K562 (cell line): ENCODE data around the gene PDE8B. TPM values are rescaled to one million over a fixed set of nuclear protein-coding genes. Genes with fewer than 3 reads are reported as not detected.

Experiments
- ATAC-seq: fragments of 200-7000 bp; cut with Tn5 transposase; 3 replicates; pipeline ENCODE4 v1.9.1; 2020; ENCODE audit warnings: moderate library complexity
- BruUV-seq: library from RNA; stranded (reverse); fragments of 400-500 nt; replicated peaks from 2 replicates; lab custom pipeline; 2021; lab: Mats Ljungman, UMichigan
- CTCF ChIA-PET: fragments of 300-600 bp; formaldehyde crosslinking; extraction: SDS; loops from one replicate; lab custom pipeline; 2021; ENCODE audit warnings: low intra/inter-chr PET ratio; lab: Yijun Ruan, JAX
- POLR2A ChIA-PET: fragments of 300-600, 350-650 bp; sonication (Branson Sonifier 250); formaldehyde crosslinking; extraction: SDS; loops from one replicate; lab custom pipeline; 2021; ENCODE audit warnings: antibody characterized with exemption, inconsistent platforms; lab: Yijun Ruan, JAX
- DNase-seq, 4 experiments: peaks; one replicate each; pipeline versions ENCODE4 v3.0.0 to v3.0.0-alpha.2; 2011 to 2018; ENCODE audit warnings: low spot score in 3 of 4, mixed read lengths in 3 of 4; ENCODE audit errors: extremely low read depth in 1 of 4
- FAIRE-seq: peaks from 2 replicates; lab custom pipeline; 2011; peaks lifted over from hg19 to GRCh38; lab: Jason Lieb, UNC
- H2AFZ ChIP-seq: 2 replicates; pipeline ENCODE4 v1.6.0; 2011; ENCODE audit warnings: low read depth, low read length, control low read depth, inconsistent platforms
- H3K27ac ChIP-seq: fragments of 200-600 bp; 3 replicates; pipeline ENCODE4 v1.8.0; 2011; ENCODE audit warnings: low read depth, mild to moderate bottlenecking, control low read depth, inconsistent platforms, low read length, moderate library complexity, mixed read lengths; ENCODE audit errors: extremely low read depth
- H3K27me3 ChIP-seq, 2 experiments: fragments of 300-600 bp in 1 of 2; 2 replicates in 1 of 2; 3 replicates in 1 of 2; pipeline versions ENCODE4 v1.6.0 to v1.8.0; 2011; ENCODE audit warnings: inconsistent platforms in 2 of 2, low read length in 2 of 2, mild to moderate bottlenecking in 1 of 2, mixed read lengths in 1 of 2, moderate library complexity in 1 of 2; ENCODE audit not compliant: control insufficient read depth in 2 of 2, insufficient read depth in 2 of 2
- H3K36me3 ChIP-seq: fragments of 300-600 bp; 3 replicates; pipeline ENCODE4 v1.8.0; 2011; ENCODE audit warnings: mild to moderate bottlenecking, low read length, inconsistent platforms; ENCODE audit not compliant: control insufficient read depth, insufficient read depth
- H3K4me1 ChIP-seq, 2 experiments: fragments of 200-600 bp in 1 of 2; replicated peaks in 1 of 2; 2 replicates in 1 of 2; 3 replicates in 1 of 2; pipeline versions ENCODE4 v1.5.1 to v1.8.0; 2011; ENCODE audit warnings: inconsistent platforms in 2 of 2, low read length in 2 of 2, mild to moderate bottlenecking in 1 of 2, mixed read lengths in 1 of 2, moderate library complexity in 1 of 2; ENCODE audit not compliant: control insufficient read depth in 2 of 2, insufficient read depth in 2 of 2
- H3K4me2 ChIP-seq: 2 replicates; pipeline ENCODE4 v1.6.1; 2011; ENCODE audit warnings: low read length, control low read depth, inconsistent platforms, mixed read lengths; ENCODE audit not compliant: insufficient read depth
- H3K4me3 ChIP-seq: fragments of 200-600 bp; sonication (generic), shearing (Covaris generic); 2 replicates; pipeline ENCODE4 v1.5.1; 2016; ENCODE audit warnings: control low read depth, inconsistent platforms
- H3K79me2 ChIP-seq: fragments of 200-600 bp; 3 replicates; pipeline ENCODE4 v1.8.0; 2011; ENCODE audit warnings: low read length, inconsistent platforms; ENCODE audit not compliant: control insufficient read depth, insufficient read depth
- H3K9ac ChIP-seq, 2 experiments: 2 replicates each; pipeline versions ENCODE4 v1.6.0 to v1.6.1; 2011; ENCODE audit warnings: low read depth in 2 of 2, low read length in 2 of 2, control low read depth in 1 of 2, inconsistent platforms in 1 of 2, mild to moderate bottlenecking in 1 of 2, mixed read lengths in 1 of 2; ENCODE audit not compliant: insufficient read depth in 1 of 2
- H3K9me1 ChIP-seq: one replicate; pipeline ENCODE4 v1.6.0; 2011; ENCODE audit warnings: inconsistent platforms, mild to moderate bottlenecking, low read length, moderate library complexity; ENCODE audit not compliant: control insufficient read depth, insufficient read depth
- H3K9me3 ChIP-seq: replicated peaks from 2 replicates; pipeline ENCODE4 v1.5.1; 2011; ENCODE audit warnings: low read depth, low read length, inconsistent platforms; ENCODE audit not compliant: control insufficient read depth, insufficient read depth
- H4K20me1 ChIP-seq: replicated peaks from 2 replicates; pipeline ENCODE4 v1.6.1; 2011; ENCODE audit warnings: low read length, inconsistent platforms, mixed read lengths; ENCODE audit not compliant: control insufficient read depth, insufficient read depth
- ATF7 ChIP-seq: fragments of 450-650 bp; IDR thresholded peaks from 2 replicates; pipeline ENCODE4 v1.7.1; 2014; ENCODE audit warnings: mild to moderate bottlenecking, moderate library complexity
- CBFB ChIP-seq: sonication (generic); formaldehyde crosslinking; IDR thresholded peaks from 2 replicates; pipeline ENCODE4 v1.4.0; 2020; ENCODE audit warnings: mild to moderate bottlenecking, missing genetic modification reagents
- CTBP1 ChIP-seq: fragments of 450-650 bp; IDR thresholded peaks from 2 replicates; pipeline ENCODE4 v1.6.1; 2016; ENCODE audit warnings: borderline replicate concordance
- DLX4 ChIP-seq: fragments of 250-450 bp; sonication (Bioruptor Pico); IDR thresholded peaks from 2 replicates; pipeline ENCODE4 v1.6.1; 2021; ENCODE audit warnings: mild to moderate bottlenecking
- E2F1 ChIP-seq: sonication (generic); formaldehyde crosslinking; IDR thresholded peaks from 2 replicates; pipeline ENCODE4 v1.8.1; 2023; ENCODE audit warnings: mild to moderate bottlenecking, missing genetic modification reagents, moderate library complexity
- FOXK2 ChIP-seq, 2 experiments: fragments of 450-650 bp; IDR thresholded peaks in 1 of 2; conservative IDR thresholded peaks in 1 of 2; 2 replicates each; pipeline ENCODE4 v1.6.1; 2016; ENCODE audit warnings: low read depth in 2 of 2, mild to moderate bottlenecking in 1 of 2
- GABPB2 ChIP-seq: fragments of 250-450 bp; sonication (Bioruptor Pico); conservative IDR thresholded peaks from 2 replicates; pipeline ENCODE4 v1.5.1; 2021; ENCODE audit warnings: mild to moderate bottlenecking
- KLF10 ChIP-seq: fragments of 250-450 bp; sonication (Bioruptor Pico); IDR thresholded peaks from 2 replicates; pipeline ENCODE4 v1.6.1; 2021; ENCODE audit warnings: matching md5 sums
- MAZ ChIP-seq, 2 experiments: fragments of 450-650 bp in 1 of 2; sonication (generic) in 1 of 2; formaldehyde crosslinking; IDR thresholded peaks in 1 of 2; conservative IDR thresholded peaks in 1 of 2; 2 replicates each; pipeline versions ENCODE4 v1.4.0 to v1.5.0; 2020; ENCODE audit warnings: mild to moderate bottlenecking in 1 of 2, missing genetic modification reagents in 1 of 2
- NFIC ChIP-seq: fragments of 450-650 bp; IDR thresholded peaks from 2 replicates; pipeline ENCODE4 v1.6.1; 2017; ENCODE audit warnings: mild to moderate bottlenecking, inconsistent platforms
- NRF1 ChIP-seq, 2 experiments: fragments of 450-650 bp; IDR thresholded peaks in 1 of 2; conservative IDR thresholded peaks in 1 of 2; 2 replicates each; pipeline ENCODE4 v1.6.1; 2014; ENCODE audit warnings: mild to moderate bottlenecking in 2 of 2
- RAD21 ChIP-seq, 2 experiments: fragments of 250-450 bp in 1 of 2; fragments of 450-650 bp in 1 of 2; sonication (Bioruptor Pico) in 1 of 2; formaldehyde crosslinking in 1 of 2; IDR thresholded peaks in 1 of 2; conservative IDR thresholded peaks in 1 of 2; 2 replicates each; pipeline versions ENCODE4 v1.4.0 to v1.8.0; 2020 to 2022; ENCODE audit warnings: mild to moderate bottlenecking in 2 of 2, moderate library complexity in 1 of 2
- TCF3 ChIP-seq: sonication (generic); formaldehyde crosslinking; IDR thresholded peaks from 2 replicates; pipeline ENCODE4 v1.4.0; 2020; ENCODE audit warnings: mild to moderate bottlenecking, missing genetic modification reagents
- TEAD1 ChIP-seq, 2 experiments: fragments of 450-650 bp in 1 of 2; sonication (generic) in 1 of 2; formaldehyde crosslinking; IDR thresholded peaks; 2 replicates each; pipeline versions ENCODE4 v1.4.0 to v1.8.0; 2020 to 2022; ENCODE audit warnings: mild to moderate bottlenecking in 2 of 2, missing genetic modification reagents in 1 of 2
- ZNF23 ChIP-seq: fragments of 250-450 bp; sonication (Bioruptor Pico); IDR thresholded peaks from 2 replicates; pipeline ENCODE4 v1.4.0; 2020; ENCODE audit warnings: mild to moderate bottlenecking
- ZNF316 ChIP-seq: fragments of 450-650 bp; IDR thresholded peaks from 2 replicates; pipeline ENCODE4 v1.6.1; 2016
- WGBS: fragments of 100-300 bp; shearing (Covaris generic); methylation state at CpG from one replicate; pipeline ENCODE4 v1.1.6; 2016; ENCODE audit warnings: low coverage, mixed read lengths; ENCODE audit not compliant: insufficient coverage; ENCODE audit errors: missing lambda C conversion rate; 5-methylcytosine and 5-hydroxymethylcytosine counted together
- in situ Hi-C: fragments of 300-500 bp; cut with MboI; formaldehyde crosslinking; loops from 4 replicates; pipeline ENCODE4 v1.15.0; 2018; ENCODE audit warnings: inconsistent platforms, mixed read lengths
- intact Hi-C: fragments of 100-400 bp; cut with micrococcal nuclease; formaldehyde crosslinking; loops from 2 replicates; pipeline ENCODE4 v1.14.2; 2022
- polyA plus RNA-seq, 8 experiments: library from polyadenylated mRNA; depleted of rRNA in 4 of 8; stranded (reverse) in 5 of 8; unstranded in 3 of 8; fragments of >200 nt; fragmentation: Nextera tagmentation in 2 of 8; fragmentation: Illumina TruSeq in 1 of 8; extraction: Ambion mirVana in 2 of 8; extraction: Trizol in 1 of 8; gene quantifications; 2 replicates each; pipeline versions ENCODE4 v1.2.1 to v1.2.3, GENCODE V29; 2011 to 2014; ENCODE audit warnings: inconsistent platforms in 1 of 8, missing spikeins in 1 of 8
- total RNA-seq, 7 experiments: library from RNA; depleted of rRNA in 6 of 7; stranded (reverse); fragments of >200 nt in 6 of 7; fragmentation: Illumina TruSeq in 2 of 7; extraction: Trizol in 2 of 7; gene quantifications; 2 replicates each; pipeline versions ENCODE4 v1.2.1 to v1.2.3, GENCODE V29; 2011 to 2021; ENCODE audit warnings: low replicate concordance in 1 of 7
- TF ChIP-seq, protein P1 (sequence below): fragments of 250-450 bp; sonication (Bioruptor Pico); IDR thresholded peaks from 2 replicates; pipeline ENCODE4 v1.8.0; 2022; ENCODE audit warnings: moderate library complexity, mild to moderate bottlenecking, inconsistent platforms

PDE8B gene
- total and polyA plus RNA-seq, 9 of the 15 experiments (the other 6 are each of a cell fraction or from before 2014, with no cell fraction given), result 0.15 to 0.28 TPM; not detected in 7

- TF ChIP-seq, protein P1, sequence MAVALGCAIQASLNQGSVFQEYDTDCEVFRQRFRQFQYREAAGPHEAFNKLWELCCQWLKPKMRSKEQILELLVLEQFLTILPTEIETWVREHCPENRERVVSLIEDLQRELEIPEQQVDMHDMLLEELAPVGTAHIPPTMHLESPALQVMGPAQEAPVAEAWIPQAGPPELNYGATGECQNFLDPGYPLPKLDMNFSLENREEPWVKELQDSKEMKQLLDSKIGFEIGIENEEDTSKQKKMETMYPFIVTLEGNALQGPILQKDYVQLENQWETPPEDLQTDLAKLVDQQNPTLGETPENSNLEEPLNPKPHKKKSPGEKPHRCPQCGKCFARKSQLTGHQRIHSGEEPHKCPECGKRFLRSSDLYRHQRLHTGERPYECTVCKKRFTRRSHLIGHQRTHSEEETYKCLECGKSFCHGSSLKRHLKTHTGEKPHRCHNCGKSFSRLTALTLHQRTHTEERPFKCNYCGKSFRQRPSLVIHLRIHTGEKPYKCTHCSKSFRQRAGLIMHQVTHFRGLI (CRISPR knock-in tag), result no peak
- TF ChIP-seq MAZ (CRISPR knock-in tag; conservative IDR thresholded peaks at IDR 0.05 in 1 of 2, IDR thresholded peaks at IDR 0.05 in 1 of 2), result no peak
Observed at GRCh38 chr5:77427998-77428397, 217.5 kb downstream of the PDE8B start (continued).

GRCh38 chr5:77428526-77428925 lies 218.0 kb downstream of the PDE8B start:
- no TSS peak for BruUV-seq
- no peak for FAIRE-seq
- ATAC-seq, result no peak
- in situ Hi-C loops, result no loop called here
- Histone ChIP-seq H3K27ac (no peak overlapping the region), H3K9me1 (no peaks in the 10 kb centered on the region), H3K27me3 (no peaks in the 10 kb centered on the region), H3K9me3 (no peaks in the 10 kb centered on the region), H3K9ac (no peak overlapping the region), H3K36me3 (peaks cover 16% of the 10 kb centered on the region; the same call in 1 of the 3 replicates), H3K4me2 (no peak overlapping the region), H3K4me1 (no peaks in the 10 kb centered on the region), H2AFZ (no peak overlapping the region), H3K79me2 (no peaks in the 10 kb centered on the region), H3K4me3 (no peak overlapping the region), H4K20me1 (no peaks in the 10 kb centered on the region)
- WGBS, result 96% methylated on average over 5 of the region's 5 CpGs
- DNase-seq, result no peak
- POLR2A ChIA-PET, result no interaction called here
- CTCF ChIA-PET, result no interaction called here
- intact Hi-C loops, result no loop called here
- TF ChIP-seq FOXK2 (conservative IDR thresholded peaks at IDR 0.05 in 1 of 2, IDR thresholded peaks at IDR 0.05 in 1 of 2; ENCODE audit: low read depth in 2 of 2), result no peak
- no peak for TF ChIP-seq GABPB2 (CRISPR knock-in tag)
- TF ChIP-seq CTBP1, result no peak
- no peak for TF ChIP-seq NRF1 (conservative IDR thresholded peaks at IDR 0.05 in 1 of 2, IDR thresholded peaks at IDR 0.05 in 1 of 2)
- no peak for TF ChIP-seq ATF7
- TF ChIP-seq CBFB (CRISPR knock-in tag), result no peak
- TF ChIP-seq E2F1 (CRISPR knock-in tag), result no peak
- no peak for TF ChIP-seq ZNF23 (CRISPR knock-in tag)
- TF ChIP-seq NFIC, result no peak
- no peak for TF ChIP-seq TCF3 (CRISPR knock-in tag)
- no peak for TF ChIP-seq DLX4 (CRISPR knock-in tag)
- TF ChIP-seq TEAD1 (CRISPR knock-in tag; IDR thresholded peaks at IDR 0.05), result no peak
- no peak for TF ChIP-seq ZNF316
- no peak for TF ChIP-seq KLF10 (CRISPR knock-in tag)
- TF ChIP-seq RAD21 (CRISPR knock-in tag; conservative IDR thresholded peaks at IDR 0.05 in 1 of 2, IDR thresholded peaks at IDR 0.05 in 1 of 2), result no peak
